Naive thymus-derived CD4-positive, alpha-beta T cell (primary cell): Measurements from ENCODE around the gene SPEG. TPM values are rescaled to one million over a fixed set of nuclear protein-coding genes. Genes with fewer than 3 reads are reported as not detected.

ENCODE experiments used
- polyA plus RNA-seq, 2 donors: library from polyadenylated mRNA; unstranded; fragments of 300-500 nt; fragmentation: Illumina TruSeq; gene quantifications; one replicate each; pipeline ENCODE4 v1.2.3, GENCODE V29; 2021
- total RNA-seq, 6 experiments: library from RNA in 5 of 6; stranded (reverse) in 5 of 6; gene quantifications; 1 replicate in 5 of 6; 2 replicates in 1 of 6; pipeline ENCODE4 v1.2.3 and lab custom pipeline; 2021 to 2026

SPEG gene
- total and polyA plus RNA-seq, 7 experiments from 2014 or later: 0.26 to 23.2 (median 11.8) TPM

Other genes with a start within 250 kb of the SPEG start
- 10 to 100 TPM; 50.1 to 79.5 (median 71.3) TPM for gene ZFAND2B, start 228.1 kb upstream of the SPEG start, total RNA-seq
- gene ZFAND2B, start 228.1 kb upstream of the SPEG start, polyA plus RNA-seq: 10 to 100 TPM; 72.4 to 90.7 TPM
- gene ABCB6, start 215.9 kb upstream of the SPEG start, total RNA-seq: 10 to 100 TPM in 2 of 5 experiments, 1 to 10 TPM in 3; 4.1 to 30.2 (median 8.3) TPM
- 1 to 10 TPM in 1 of 2 donors, under 1 TPM in 1; 0.66 to 3.2 TPM for gene ABCB6, start 215.9 kb upstream of the SPEG start, polyA plus RNA-seq
- 10 to 100 TPM; 52.6 to 66.0 (median 60.9) TPM for gene ATG9A, start 205.2 kb upstream of the SPEG start, total RNA-seq
- 10 to 100 TPM; 14.0 to 40.0 TPM for gene ATG9A, start 205.2 kb upstream of the SPEG start, polyA plus RNA-seq
- gene ANKZF1, start 205.0 kb upstream of the SPEG start, total RNA-seq: 100 to 1,000 TPM; 117 to 287 (median 169) TPM
- 10 to 100 TPM; 29.7 to 61.4 TPM for gene ANKZF1, start 205.0 kb upstream of the SPEG start, polyA plus RNA-seq
- 1 to 10 TPM; 1.9 to 4.5 (median 2.7) TPM for gene GLB1L, start 189.4 kb upstream of the SPEG start, total RNA-seq
- 1 to 10 TPM; 1.6 to 2.1 TPM for gene GLB1L, start 189.4 kb upstream of the SPEG start, polyA plus RNA-seq
- 10 to 100 TPM; 17.4 to 35.0 (median 21.8) TPM for gene STK16, start 189.4 kb upstream of the SPEG start, total RNA-seq
- 10 to 100 TPM; 18.8 to 24.4 TPM for gene STK16, start 189.4 kb upstream of the SPEG start, polyA plus RNA-seq
- not detected for gene TUBA4B, start 181.6 kb upstream of the SPEG start, total RNA-seq
- not detected for gene TUBA4B, start 181.6 kb upstream of the SPEG start, polyA plus RNA-seq
- 100 to 1,000 TPM in 3 of 5 experiments, 10 to 100 TPM in 2; 82.9 to 260 (median 183) TPM for gene TUBA4A, start 180.9 kb upstream of the SPEG start, total RNA-seq
- gene TUBA4A, start 180.9 kb upstream of the SPEG start, polyA plus RNA-seq: 100 to 1,000 TPM; 145 to 336 TPM
- gene DNAJB2, start 155.5 kb upstream of the SPEG start, total RNA-seq: 100 to 1,000 TPM in 4 of 5 experiments, 10 to 100 TPM in 1; 50.8 to 134 (median 113) TPM
- 1 to 10 TPM; 6.7 to 7.7 TPM for gene DNAJB2, start 155.5 kb upstream of the SPEG start, polyA plus RNA-seq
- gene PTPRN, start 125.4 kb upstream of the SPEG start, total RNA-seq: under 1 TPM in 1 of 5 experiments, not detected in 4; 0.48 TPM
- not detected for gene PTPRN, start 125.4 kb upstream of the SPEG start, polyA plus RNA-seq
- gene RESP18, start 102.1 kb upstream of the SPEG start, total RNA-seq: not detected
- gene RESP18, start 102.1 kb upstream of the SPEG start, polyA plus RNA-seq: not detected
- 100 to 1,000 TPM in 1 of 5 experiments, 10 to 100 TPM in 4; 72.3 to 115 (median 73.9) TPM for gene DNPEP, start 46.9 kb upstream of the SPEG start, total RNA-seq
- gene DNPEP, start 46.9 kb upstream of the SPEG start, polyA plus RNA-seq: 10 to 100 TPM; 57.5 to 61.2 TPM
- 1 to 10 TPM in 1 of 5 experiments, not detected in 4; 1.5 TPM for gene DES, start 16.5 kb upstream of the SPEG start, total RNA-seq
- gene DES, start 16.5 kb upstream of the SPEG start, polyA plus RNA-seq: not detected
- 10 to 100 TPM; 22.4 to 58.3 (median 37.2) TPM for gene GMPPA, start 64.0 kb downstream of the SPEG start, total RNA-seq
- 10 to 100 TPM; 11.8 to 23.8 TPM for gene GMPPA, start 64.0 kb downstream of the SPEG start, polyA plus RNA-seq
- under 1 TPM in 4 of 5 experiments, not detected in 1; 0.12 to 0.49 (median 0.17) TPM for gene ASIC4, start 79.6 kb downstream of the SPEG start, total RNA-seq
- gene ASIC4, start 79.6 kb downstream of the SPEG start, polyA plus RNA-seq: not detected
- 10 to 100 TPM in 1 of 5 experiments, 1 to 10 TPM in 4; 4.3 to 15.3 (median 5.7) TPM for gene CHPF, start 109.0 kb downstream of the SPEG start, total RNA-seq
- 1 to 10 TPM; 4.1 to 7.8 TPM for gene CHPF, start 109.0 kb downstream of the SPEG start, polyA plus RNA-seq
- gene TMEM198, start 109.2 kb downstream of the SPEG start, total RNA-seq: under 1 TPM in 4 of 5 experiments, not detected in 1; 0.45 to 0.69 (median 0.50) TPM
- not detected for gene TMEM198, start 109.2 kb downstream of the SPEG start, polyA plus RNA-seq
- gene OBSL1, start 136.7 kb downstream of the SPEG start, total RNA-seq: 1 to 10 TPM in 2 of 5 experiments, under 1 TPM in 1, not detected in 2; 0.19 to 7.1 (median 4.0) TPM
- gene OBSL1, start 136.7 kb downstream of the SPEG start, polyA plus RNA-seq: not detected
- under 1 TPM in 1 of 5 experiments, not detected in 4; 0.21 TPM for gene INHA, start 137.5 kb downstream of the SPEG start, total RNA-seq
- not detected for gene INHA, start 137.5 kb downstream of the SPEG start, polyA plus RNA-seq
- gene STK11IP, start 163.0 kb downstream of the SPEG start, total RNA-seq: 10 to 100 TPM; 33.6 to 46.4 (median 42.6) TPM
- 10 to 100 TPM in 1 of 2 donors, 1 to 10 TPM in 1; 6.8 to 13.0 TPM for gene STK11IP, start 163.0 kb downstream of the SPEG start, polyA plus RNA-seq
- gene SLC4A3, start 192.8 kb downstream of the SPEG start, total RNA-seq: 1 to 10 TPM in 1 of 5 experiments, under 1 TPM in 2, not detected in 2; 0.19 to 3.4 (median 0.34) TPM
- not detected for gene SLC4A3, start 192.8 kb downstream of the SPEG start, polyA plus RNA-seq